ENCODE measurements around the gene ZYG11B. TPM values are rescaled to one million over a fixed set of nuclear protein-coding genes. Genes with fewer than 3 reads are reported as not detected.

Gene ZYG11B
- total and polyA plus RNA-seq, 9 of the 15 experiments (the other 6 are each of a cell fraction or from before 2014, with no cell fraction given): 4.9 to 22.2 (median 12.2) TPM

GRCh38 chr1:52727114-52727586, 897 bp downstream of the ZYG11B start (continued):
- TF ChIP-seq PCBP2 (IDR thresholded peaks at IDR 0.05; ENCODE audit: low read depth, low read length, poor library complexity, severe bottlenecking) (no peak), FOXJ2 (tag; IDR thresholded peaks at IDR 0.05) (no peak), MYNN (IDR thresholded peaks at IDR 0.05) (no peak), MYNN (CRISPR knock-in tag; IDR thresholded peaks at IDR 0.05) (no peak), FUS (optimal IDR thresholded peaks at IDR 0.05; ENCODE audit: low read depth, low read length) (no peak), MEIS2 (IDR thresholded peaks at IDR 0.05; ENCODE audit: partially characterized antibody) (no peak), TBP (optimal IDR thresholded peaks at IDR 0.05; ENCODE audit: low read depth, low read length) (peak; percentile 13), RAD21 (CRISPR knock-in tag; conservative IDR thresholded peaks at IDR 0.05 in 1 of 2, IDR thresholded peaks at IDR 0.05 in 1 of 2) (no peak), CBX5 (IDR thresholded peaks at IDR 0.05; ENCODE audit: borderline replicate concordance, low read depth) (no peak), ZNF551 (CRISPR knock-in tag; IDR thresholded peaks at IDR 0.05) (no peak), ZNF668 (CRISPR knock-in tag; IDR thresholded peaks at IDR 0.05) (no peak), ZNF24 (IDR thresholded peaks at IDR 0.05) (no peak), MCM3 (IDR thresholded peaks at IDR 0.05) (no peak), ZNF584 (CRISPR knock-in tag; IDR thresholded peaks at IDR 0.05; ENCODE audit: low read depth) (no peak), RHOXF2B (CRISPR knock-in tag; conservative IDR thresholded peaks at IDR 0.05) (no peak), FOXA1 (IDR thresholded peaks at IDR 0.05; ENCODE audit: borderline replicate concordance) (no peak), RBM15 (IDR thresholded peaks at IDR 0.05; ENCODE audit: insufficient read depth, low read length) (no peak), ZNF695 (CRISPR knock-in tag; IDR thresholded peaks at IDR 0.05) (no peak), ELF4 (CRISPR knock-in tag; IDR thresholded peaks at IDR 0.05) (no peak), ZNF175 (CRISPR knock-in tag; IDR thresholded peaks at IDR 0.05; ENCODE audit: low read depth) (0 out of 2 replicates have a peak, but pooled peaks have one; percentile 9), CHD4 (IDR thresholded peaks at IDR 0.05; ENCODE audit: insufficient read depth, insufficient replicate concordance, low read depth, low read length, poor library complexity, severe bottlenecking) (no peak), OTX1 (CRISPR knock-in tag; IDR thresholded peaks at IDR 0.05) (no peak)
- TF ChIP-seq, protein P1, sequence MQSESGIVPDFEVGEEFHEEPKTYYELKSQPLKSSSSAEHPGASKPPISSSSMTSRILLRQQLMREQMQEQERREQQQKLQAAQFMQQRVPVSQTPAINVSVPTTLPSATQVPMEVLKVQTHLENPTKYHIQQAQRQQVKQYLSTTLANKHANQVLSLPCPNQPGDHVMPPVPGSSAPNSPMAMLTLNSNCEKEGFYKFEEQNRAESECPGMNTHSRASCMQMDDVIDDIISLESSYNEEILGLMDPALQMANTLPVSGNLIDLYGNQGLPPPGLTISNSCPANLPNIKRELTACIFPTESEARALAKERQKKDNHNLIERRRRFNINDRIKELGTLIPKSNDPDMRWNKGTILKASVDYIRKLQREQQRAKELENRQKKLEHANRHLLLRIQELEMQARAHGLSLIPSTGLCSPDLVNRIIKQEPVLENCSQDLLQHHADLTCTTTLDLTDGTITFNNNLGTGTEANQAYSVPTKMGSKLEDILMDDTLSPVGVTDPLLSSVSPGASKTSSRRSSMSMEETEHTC (IDR thresholded peaks at IDR 0.05): no peak
- TF ChIP-seq, protein P2, sequence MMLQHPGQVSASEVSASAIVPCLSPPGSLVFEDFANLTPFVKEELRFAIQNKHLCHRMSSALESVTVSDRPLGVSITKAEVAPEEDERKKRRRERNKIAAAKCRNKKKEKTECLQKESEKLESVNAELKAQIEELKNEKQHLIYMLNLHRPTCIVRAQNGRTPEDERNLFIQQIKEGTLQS (IDR thresholded peaks at IDR 0.05): no peak
- TF ChIP-seq, protein P2 (CRISPR knock-in tag; conservative IDR thresholded peaks at IDR 0.05): no peak
- TF ChIP-seq, protein P3, sequence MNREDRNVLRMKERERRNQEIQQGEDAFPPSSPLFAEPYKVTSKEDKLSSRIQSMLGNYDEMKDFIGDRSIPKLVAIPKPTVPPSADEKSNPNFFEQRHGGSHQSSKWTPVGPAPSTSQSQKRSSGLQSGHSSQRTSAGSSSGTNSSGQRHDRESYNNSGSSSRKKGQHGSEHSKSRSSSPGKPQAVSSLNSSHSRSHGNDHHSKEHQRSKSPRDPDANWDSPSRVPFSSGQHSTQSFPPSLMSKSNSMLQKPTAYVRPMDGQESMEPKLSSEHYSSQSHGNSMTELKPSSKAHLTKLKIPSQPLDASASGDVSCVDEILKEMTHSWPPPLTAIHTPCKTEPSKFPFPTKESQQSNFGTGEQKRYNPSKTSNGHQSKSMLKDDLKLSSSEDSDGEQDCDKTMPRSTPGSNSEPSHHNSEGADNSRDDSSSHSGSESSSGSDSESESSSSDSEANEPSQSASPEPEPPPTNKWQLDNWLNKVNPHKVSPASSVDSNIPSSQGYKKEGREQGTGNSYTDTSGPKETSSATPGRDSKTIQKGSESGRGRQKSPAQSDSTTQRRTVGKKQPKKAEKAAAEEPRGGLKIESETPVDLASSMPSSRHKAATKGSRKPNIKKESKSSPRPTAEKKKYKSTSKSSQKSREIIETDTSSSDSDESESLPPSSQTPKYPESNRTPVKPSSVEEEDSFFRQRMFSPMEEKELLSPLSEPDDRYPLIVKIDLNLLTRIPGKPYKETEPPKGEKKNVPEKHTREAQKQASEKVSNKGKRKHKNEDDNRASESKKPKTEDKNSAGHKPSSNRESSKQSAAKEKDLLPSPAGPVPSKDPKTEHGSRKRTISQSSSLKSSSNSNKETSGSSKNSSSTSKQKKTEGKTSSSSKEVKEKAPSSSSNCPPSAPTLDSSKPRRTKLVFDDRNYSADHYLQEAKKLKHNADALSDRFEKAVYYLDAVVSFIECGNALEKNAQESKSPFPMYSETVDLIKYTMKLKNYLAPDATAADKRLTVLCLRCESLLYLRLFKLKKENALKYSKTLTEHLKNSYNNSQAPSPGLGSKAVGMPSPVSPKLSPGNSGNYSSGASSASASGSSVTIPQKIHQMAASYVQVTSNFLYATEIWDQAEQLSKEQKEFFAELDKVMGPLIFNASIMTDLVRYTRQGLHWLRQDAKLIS (CRISPR knock-in tag; IDR thresholded peaks at IDR 0.05): peak; percentile 16; the same call in 1 of the 2 replicates

Data from K562 (cell line).